Keratinocyte (primary cell): ENCODE measurements around the gene FANCC. TPM values are rescaled to one million over a fixed set of nuclear protein-coding genes. Genes with fewer than 3 reads are reported as not detected.

Experiments used
- DNase-seq: peaks from one replicate; pipeline ENCODE4 v3.0.0-alpha.2; 2011; ENCODE audit warnings: low read depth, missing footprints, low spot score
- FAIRE-seq: peaks from 2 replicates; lab custom pipeline; 2011; peaks lifted over from hg19 to GRCh38; lab: Jason Lieb, UNC
- H2AFZ ChIP-seq: 2 replicates; pipeline ENCODE4 v1.6.0; 2012; ENCODE audit warnings: low read length, control low read depth, inconsistent platforms; ENCODE audit not compliant: control insufficient read depth
- H3K27ac ChIP-seq: 2 replicates; pipeline ENCODE4 v1.5.1; 2011; ENCODE audit warnings: low read length; ENCODE audit not compliant: control insufficient read depth, insufficient read depth
- H3K27me3 ChIP-seq: 3 replicates; pipeline ENCODE4 v1.6.0; 2011; ENCODE audit warnings: low read length; ENCODE audit not compliant: control insufficient read depth, insufficient read depth; ENCODE audit errors: extremely low read depth
- H3K36me3 ChIP-seq, 2 experiments: 2 replicates in 1 of 2; 3 replicates in 1 of 2; pipeline ENCODE4 v1.5.1; 2011; ENCODE audit warnings: low read length in 2 of 2, mild to moderate bottlenecking in 1 of 2; ENCODE audit not compliant: control insufficient read depth in 2 of 2, insufficient read depth in 2 of 2; ENCODE audit errors: extremely low read depth in 1 of 2
- H3K4me1 ChIP-seq: 3 replicates; pipeline ENCODE4 v1.5.1; 2011; ENCODE audit warnings: low read length; ENCODE audit not compliant: control insufficient read depth, insufficient read depth; ENCODE audit errors: extremely low read depth
- H3K4me2 ChIP-seq: 3 replicates; pipeline ENCODE4 v1.6.0; 2011; ENCODE audit warnings: low read depth, low read length; ENCODE audit not compliant: control insufficient read depth, insufficient read depth; ENCODE audit errors: extremely low read depth
- H3K4me3 ChIP-seq, 3 experiments: fragments of 200-600 bp in 1 of 3; sonication (generic) in 1 of 3; 2 replicates in 2 of 3; 3 replicates in 1 of 3; pipeline ENCODE4 v1.5.1; 2011 to 2016; ENCODE audit warnings: low read length in 3 of 3, mild to moderate bottlenecking in 3 of 3, control low read depth in 2 of 3, inconsistent platforms in 1 of 3, low read depth in 1 of 3, mixed read lengths in 1 of 3, mixed run types in 1 of 3, moderate library complexity in 1 of 3; ENCODE audit not compliant: control insufficient read depth in 2 of 3, insufficient read depth in 2 of 3; ENCODE audit errors: extremely low read depth in 1 of 3
- H3K79me2 ChIP-seq: 2 replicates; pipeline ENCODE4 v1.6.0; 2012; ENCODE audit warnings: low read length; ENCODE audit not compliant: control insufficient read depth, insufficient read depth
- H3K9ac ChIP-seq: 3 replicates; pipeline ENCODE4 v1.6.0; 2011; ENCODE audit warnings: low read length; ENCODE audit not compliant: control insufficient read depth, insufficient read depth; ENCODE audit errors: extremely low read depth
- H3K9me1 ChIP-seq: 3 replicates; pipeline ENCODE4 v1.6.0; 2011; ENCODE audit warnings: low read length; ENCODE audit not compliant: control insufficient read depth, insufficient read depth; ENCODE audit errors: extremely low read depth
- H3K9me3 ChIP-seq: 2 replicates; pipeline ENCODE4 v1.5.1; 2012; ENCODE audit warnings: low read depth, low read length; ENCODE audit not compliant: control insufficient read depth
- H4K20me1 ChIP-seq: 3 replicates; pipeline ENCODE4 v1.6.0; 2011; ENCODE audit warnings: low read length; ENCODE audit not compliant: control insufficient read depth, insufficient read depth; ENCODE audit errors: extremely low read depth
- CTCF ChIP-seq, 3 experiments: IDR thresholded peaks in 1 of 3; conservative IDR thresholded peaks in 1 of 3; optimal IDR thresholded peaks in 1 of 3; 2 replicates in 2 of 3; 3 replicates in 1 of 3; pipeline versions ENCODE3 to v1.5.1; 2011; ENCODE audit warnings: low read length in 3 of 3, mild to moderate bottlenecking in 3 of 3, moderate library complexity in 2 of 3, control low read depth in 1 of 3, inconsistent platforms in 1 of 3; ENCODE audit not compliant: insufficient read depth in 2 of 3; ENCODE audit errors: extremely low read depth in 1 of 3
- EZH2 ChIP-seq: IDR thresholded peaks from one replicate; pipeline ENCODE4 v1.6.1; 2012; ENCODE audit warnings: inconsistent platforms, mild to moderate bottlenecking, low read length, moderate library complexity
- dilution Hi-C: fragments of 300-500 bp; cut with MboI; formaldehyde crosslinking; loops from one replicate; pipeline ENCODE4 v1.7.0; 2020; ENCODE audit warnings: low sequenced_read_pairs; ENCODE audit not compliant: extremely low pct_ligation_motif_present
- polyA plus RNA-seq, 5 experiments: library from polyadenylated mRNA; depleted of rRNA in 3 of 5; stranded (reverse) in 3 of 5; stranded (forward) in 1 of 5; unstranded in 1 of 5; fragments of >200 nt; gene quantifications; 1 replicate in 1 of 5; 2 replicates in 3 of 5; 3 replicates in 1 of 5; pipeline versions ENCODE4 v1.2.1 to v1.2.3, GENCODE V29; 2011 to 2012; ENCODE audit warnings: missing spikeins in 2 of 5, low read depth in 1 of 5, low replicate concordance in 1 of 5

FANCC gene
- polyA plus RNA-seq, 1 donor (not counting 4 experiments of a cell fraction or from before 2014, with no cell fraction given) = 8.3 TPM

GRCh38 chr9:95107976-95108375 lies 209.5 kb downstream of the FANCC start:
- Histone ChIP-seq H3K4me2 (no peak overlapping the region), H3K4me1 (peaks cover 29% of the 10 kb centered on the region)

GRCh38 chr9:95107001-95107749 lies 210.3 kb downstream of the FANCC start:
- Histone ChIP-seq H3K27me3 (no peaks in the 10 kb centered on the region), H3K9me1 (peaks cover 4% of the 10 kb centered on the region), H3K4me1 (peaks cover 37% of the 10 kb centered on the region), H3K36me3 (peaks cover 14% of the 10 kb centered on the region in 2 experiments), H3K4me3 (no peak overlapping the region), H3K79me2 (no peaks in the 10 kb centered on the region), H4K20me1 (no peaks in the 10 kb centered on the region), H3K27ac (no peak overlapping the region), H3K4me2 (no peak overlapping the region), H3K9me3 (no peaks in the 10 kb centered on the region), H2AFZ (no peak overlapping the region), H3K9ac (no peak overlapping the region)
- no peak for FAIRE-seq
- dilution Hi-C loops = no loop called here
- TF ChIP-seq EZH2 = no peak
- no peak for TF ChIP-seq CTCF (optimal IDR thresholded peaks at IDR 0.05 in 1 of 3, IDR thresholded peaks at IDR 0.05 in 1 of 3, conservative IDR thresholded peaks at IDR 0.05 in 1 of 3; ENCODE audit: extremely low read depth in 1 of 3, insufficient read depth in 2 of 3, low read length in 3 of 3)
- no peak for DNase-seq

More at GRCh38 chr9:95107976-95108375, 209.5 kb downstream of the FANCC start:
- peaks cover 14 to 15% of the 10 kb centered on the region in 2 experiments for H3K36me3 ChIP-seq
- no peaks in the 10 kb centered on the region for H3K9me3 ChIP-seq
- no peak overlapping the region for H3K4me3 ChIP-seq
- no peak overlapping the region for H3K9ac ChIP-seq
- no peaks in the 10 kb centered on the region for H4K20me1 ChIP-seq
- H3K79me2 ChIP-seq = no peaks in the 10 kb centered on the region
- H3K9me1 ChIP-seq = peaks cover 2% of the 10 kb centered on the region
- no peak overlapping the region for H3K27ac ChIP-seq
- dilution Hi-C loops = no loop called here
- H3K27me3 ChIP-seq = no peaks in the 10 kb centered on the region
- TF ChIP-seq EZH2 (no peak), CTCF (optimal IDR thresholded peaks at IDR 0.05 in 1 of 3, IDR thresholded peaks at IDR 0.05 in 1 of 3, conservative IDR thresholded peaks at IDR 0.05 in 1 of 3; ENCODE audit: extremely low read depth in 1 of 3, insufficient read depth in 2 of 3, low read length in 3 of 3) (no peak)
- DNase-seq (no peak), FAIRE-seq (no peak)
- no peak overlapping the region for H2AFZ ChIP-seq
